Activated T-helper 9 cell treated with anti-CD3 and anti-CD28 coated beads, Interleukin-2, amount 50 U/mL, for 16 hours (primary cell): Measurements from ENCODE around the gene EDDM13.
"Not testable (repeated sequence)": the region's sequence is repeated elsewhere in the genome, so short reads cannot be mapped to it uniquely, and the experiment has no call there.

Experiments
- DNase-seq: peaks from one replicate; pipeline ENCODE4 v3.0.0-alpha.2; 2020; ENCODE audit warnings: low read depth

Gene EDDM13

GRCh38 chr19:56272161-56272798 is at the start of gene EDDM13:
Gene EDDM13 (plus strand): TSS chr19:56272748. CDS start chr19:56272835, 87 bp downstream.
- DNase-seq, result no peak

- DNase-seq, result no peak
Observed at GRCh38 chr19:56222901-56223300, 49.6 kb upstream of the EDDM13 start.

GRCh38 chr19:56223481-56223880 is 49.1 kb upstream of the EDDM13 start:
- DNase-seq, result no peak

- no peak for DNase-seq
Observed at GRCh38 chr19:56245121-56245740, 27.3 kb upstream of the EDDM13 start.

GRCh38 chr19:56245764-56246163 is 26.8 kb upstream of the EDDM13 start:
- not testable (repeated sequence) for DNase-seq

- not testable (repeated sequence) for DNase-seq
Observed at GRCh38 chr19:56248736-56249338, 23.7 kb upstream of the EDDM13 start.

- DNase-seq, result peak; percentile 52
Observed at GRCh38 chr19:56252699-56253422, 19.7 kb upstream of the EDDM13 start.

GRCh38 chr19:56253737-56254136 is 18.8 kb upstream of the EDDM13 start:
- no peak for DNase-seq

GRCh38 chr19:56258272-56258671 is 14.3 kb upstream of the EDDM13 start:
- no peak for DNase-seq

- no peak for DNase-seq
Observed at GRCh38 chr19:56261145-56261544, 11.4 kb upstream of the EDDM13 start.

- DNase-seq, result not testable (repeated sequence)
Observed at GRCh38 chr19:56261932-56262331, 10.6 kb upstream of the EDDM13 start.

- DNase-seq, result no peak
Observed at GRCh38 chr19:56263319-56263718, 9.2 kb upstream of the EDDM13 start.

- no peak for DNase-seq
Observed at GRCh38 chr19:56266051-56266450, 6.5 kb upstream of the EDDM13 start.

GRCh38 chr19:56269348-56269747 is 3.2 kb upstream of the EDDM13 start:
- no peak for DNase-seq

- DNase-seq, result no peak
Observed at GRCh38 chr19:56270676-56271075, 1.9 kb upstream of the EDDM13 start.

GRCh38 chr19:56271151-56271550 is 1.4 kb upstream of the EDDM13 start:
- DNase-seq, result no peak

GRCh38 chr19:56273563-56274117 is 1.1 kb downstream of the EDDM13 start:
- DNase-seq, result no peak

- no peak for DNase-seq
Observed at GRCh38 chr19:56282809-56283208, 10.3 kb downstream of the EDDM13 start.

GRCh38 chr19:56284746-56285145 is 12.2 kb downstream of the EDDM13 start:
- no peak for DNase-seq

- no peak for DNase-seq
Observed at GRCh38 chr19:56290104-56290503, 17.6 kb downstream of the EDDM13 start.

GRCh38 chr19:56291867-56292266 is 19.3 kb downstream of the EDDM13 start:
- DNase-seq, result no peak

GRCh38 chr19:56294549-56294948 is 22.0 kb downstream of the EDDM13 start:
- no peak for DNase-seq
